ENCODE data around the gene ECHDC1.
"Not testable (repeated sequence)": the region's sequence is repeated elsewhere in the genome, so short reads cannot be mapped to it uniquely, and the experiment has no call there.

Gene ECHDC1

DNA sequence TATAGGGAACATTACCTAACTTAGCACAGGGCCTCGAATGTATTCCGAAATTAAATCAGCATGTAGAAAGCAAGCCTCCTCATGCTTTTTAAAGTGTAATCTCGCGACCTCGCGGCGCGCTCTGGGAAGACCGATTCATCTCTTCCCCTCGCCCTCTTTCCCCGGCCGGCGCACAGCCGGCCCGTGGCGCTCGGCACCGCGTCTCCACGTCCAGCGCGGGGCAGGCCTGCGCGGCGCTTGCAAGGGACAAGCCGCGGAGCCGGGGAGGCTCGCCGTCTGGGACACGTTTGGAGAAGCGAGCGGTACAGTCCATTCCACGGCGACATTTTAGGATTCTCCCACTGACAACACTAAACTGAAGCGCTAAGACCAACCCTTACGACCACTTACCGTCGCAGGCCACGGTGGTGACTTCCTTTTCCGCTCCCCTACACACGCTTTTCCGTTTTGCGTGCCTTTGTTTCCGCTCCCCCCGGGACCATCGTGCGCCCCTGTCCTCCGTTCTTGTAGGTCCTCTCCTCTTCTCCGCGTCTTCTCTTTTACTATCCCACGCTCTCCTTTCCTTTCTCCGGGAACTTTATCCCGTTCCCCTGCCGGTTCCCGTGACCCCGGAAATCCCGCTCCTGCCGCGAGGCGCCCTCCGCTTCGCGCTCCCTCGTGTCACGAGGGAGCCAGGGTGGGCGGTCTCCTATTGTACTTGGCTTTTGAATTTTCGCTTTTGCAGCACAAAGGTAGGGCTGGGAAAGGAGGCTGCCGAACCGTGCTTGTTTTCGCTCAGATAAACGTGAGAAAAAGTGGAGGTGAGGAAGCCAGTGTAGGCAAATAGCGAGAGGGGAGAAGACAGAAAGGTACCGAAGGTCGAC is at the start of gene ECHDC1:
Gene ECHDC1, minus strand, starts transcription at position 664 of the 863 bp plus-strand sequence. CDS start 12,581 bp downstream, outside the sequence.
- DNase-seq, result peak; percentile 70

- no peak for DNase-seq
Observed at GRCh38 chr6:127392301-127392700, 48.9 kb upstream of the ECHDC1 start.

DNA sequence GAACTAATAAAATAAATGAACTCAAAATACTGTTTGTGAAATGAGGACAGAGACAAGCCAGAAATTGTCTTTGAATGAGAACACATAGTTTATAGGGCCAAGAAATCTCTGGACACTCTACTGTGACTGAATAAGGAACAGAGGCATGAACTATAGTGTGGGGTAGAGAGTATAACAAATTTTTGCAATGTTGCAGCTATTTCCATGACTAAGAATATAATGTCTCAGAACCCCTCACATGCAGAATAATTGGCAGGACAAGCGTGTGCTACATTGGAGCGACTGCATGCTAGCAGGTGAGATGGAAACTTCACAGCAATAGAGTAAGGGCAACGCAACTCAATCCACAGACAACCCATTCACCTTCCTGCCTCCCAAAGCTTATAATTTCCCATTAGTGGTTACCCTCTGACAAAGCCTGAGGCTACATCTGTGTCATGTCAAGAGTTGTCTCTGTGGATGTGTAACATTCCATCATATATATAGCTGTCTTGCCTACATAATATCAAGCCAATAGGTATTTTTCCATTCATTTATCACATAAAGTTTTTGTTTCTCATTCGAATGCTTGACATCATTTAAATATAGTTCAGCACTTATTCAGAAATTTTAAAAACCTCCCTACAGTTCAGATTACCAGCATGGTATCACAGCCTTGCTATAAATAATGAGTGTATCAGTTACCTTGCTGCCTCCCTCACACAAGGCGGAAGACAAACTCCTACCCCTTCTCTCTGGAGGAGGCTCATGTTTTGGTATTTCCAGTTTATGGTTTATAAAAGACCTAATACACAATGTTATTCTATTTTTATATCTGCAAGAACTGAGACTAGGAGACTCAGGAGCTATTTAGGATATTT is 47.9 kb upstream of the ECHDC1 start:
- DNase-seq, result no peak

- no peak for DNase-seq
Observed at GRCh38 chr6:127389706-127390105, 46.3 kb upstream of the ECHDC1 start.

DNA sequence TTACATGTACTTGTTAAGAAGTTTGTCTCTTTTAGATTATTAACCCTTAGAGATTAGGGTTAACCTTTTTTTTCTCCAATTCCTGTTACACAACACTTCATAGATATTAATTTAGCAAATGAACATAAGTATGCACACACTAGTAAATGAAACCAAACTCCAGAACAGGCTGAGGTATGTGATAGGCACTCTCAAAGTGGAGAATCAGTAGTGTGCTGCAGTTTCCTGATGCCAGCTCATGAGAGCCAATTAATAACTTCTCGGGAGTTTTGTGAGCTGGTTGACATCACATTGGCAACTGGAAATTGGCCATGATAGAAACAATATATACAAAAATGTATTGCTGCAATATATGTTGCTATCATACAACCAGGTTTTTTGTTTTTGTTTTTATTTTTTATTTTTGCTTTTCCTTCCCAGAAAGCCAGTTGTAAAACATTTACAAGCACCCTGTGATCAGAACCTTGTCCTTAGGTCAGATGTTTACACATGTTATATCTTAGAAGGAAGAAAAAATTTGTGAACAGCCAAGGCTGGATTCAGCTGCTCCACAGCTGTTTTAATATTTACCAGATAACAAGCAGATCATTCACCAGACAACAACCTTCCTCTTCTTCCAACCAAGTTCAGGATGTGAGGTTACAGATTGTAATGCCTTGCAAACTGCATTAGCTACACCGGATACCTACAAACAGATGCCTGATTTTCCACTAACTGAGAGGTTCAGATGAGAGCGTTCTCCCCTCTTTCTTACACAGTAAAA is 42.4 kb upstream of the ECHDC1 start:
- DNase-seq, result no peak

DNA sequence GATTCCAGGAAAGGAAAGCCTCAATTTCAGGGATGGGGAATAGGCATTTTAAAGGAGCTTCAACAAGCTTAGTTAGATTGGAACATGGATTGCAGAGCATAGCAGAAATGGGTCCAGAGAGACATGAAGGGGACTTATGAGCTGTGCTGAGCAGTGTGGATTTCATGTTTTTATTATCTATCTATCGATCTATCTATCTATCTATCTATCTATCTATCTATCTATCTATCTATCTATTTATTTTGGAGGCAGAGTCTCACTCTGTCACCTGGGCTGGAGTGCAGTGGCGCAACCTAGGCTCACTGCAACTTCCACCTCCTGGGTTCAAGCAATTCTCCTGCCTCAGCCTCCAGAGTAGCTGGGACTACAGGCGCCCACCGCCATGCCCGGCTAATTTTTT is 41.4 kb upstream of the ECHDC1 start:
- not testable (repeated sequence) for DNase-seq

GRCh38 chr6:127383988-127384387 is 40.6 kb upstream of the ECHDC1 start:
- no peak for DNase-seq

DNA sequence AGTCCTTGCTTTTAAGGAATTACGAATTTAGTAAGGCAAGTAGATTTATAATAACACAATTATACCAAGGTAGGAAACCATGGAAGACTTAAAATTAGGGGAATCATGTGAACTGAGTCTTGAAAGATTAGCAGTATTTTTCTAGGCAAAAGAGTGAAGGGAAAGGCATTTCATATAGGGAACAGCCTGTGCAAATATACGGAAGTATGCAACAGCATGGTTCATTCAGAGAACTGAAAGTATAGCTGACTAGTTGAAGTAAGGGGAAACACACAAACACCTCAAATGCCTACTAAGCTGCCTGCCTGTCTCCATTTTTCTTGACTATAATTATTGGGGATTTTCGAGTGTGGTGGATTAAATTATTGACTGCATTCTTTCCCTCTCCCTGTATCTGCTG is 39.0 kb upstream of the ECHDC1 start:
- DNase-seq, result no peak

DNA sequence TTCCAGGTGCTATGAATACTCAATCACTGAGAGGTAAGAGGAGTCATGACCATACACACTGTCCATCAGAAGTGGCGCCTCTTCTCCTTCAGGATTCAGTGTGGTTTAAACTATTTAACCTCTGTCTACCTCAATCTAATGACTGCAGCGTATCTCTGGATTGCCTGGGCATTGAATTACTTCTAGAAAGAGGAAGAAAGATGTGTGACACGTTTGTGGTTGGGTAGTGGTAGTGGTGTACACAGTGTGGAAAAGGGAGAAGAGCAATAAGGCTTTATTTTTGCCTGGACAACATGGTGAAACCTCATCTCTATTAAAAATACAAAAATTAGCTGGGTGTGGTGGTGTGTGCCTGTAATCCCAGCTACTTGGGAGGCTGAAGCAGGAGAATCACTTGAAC is 38.0 kb upstream of the ECHDC1 start:
- no peak for DNase-seq

- DNase-seq, result no peak
Observed at GRCh38 chr6:127376685-127377084, 33.3 kb upstream of the ECHDC1 start.

DNA sequence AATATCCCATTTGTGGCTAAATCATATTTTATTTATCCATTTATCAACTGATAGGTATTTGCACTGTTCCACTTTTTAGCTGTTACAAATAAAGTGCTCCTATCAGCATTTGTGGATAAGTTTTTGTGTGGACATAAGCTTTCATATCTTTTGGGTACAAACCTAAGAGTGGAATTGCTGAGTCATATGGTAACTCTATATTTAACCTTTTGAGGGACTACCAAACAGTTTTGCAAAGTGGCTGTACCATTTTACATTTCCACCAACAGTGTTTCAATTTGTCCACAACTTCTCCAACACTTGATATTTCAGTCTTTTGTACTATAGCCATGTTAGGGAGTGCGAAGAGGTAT is 23.6 kb upstream of the ECHDC1 start:
- DNase-seq, result no peak

GRCh38 chr6:127366282-127367022 is 23.0 kb upstream of the ECHDC1 start:
- DNase-seq, result peak; percentile 63

- DNase-seq, result no peak
Observed at GRCh38 chr6:127365874-127366273, 22.5 kb upstream of the ECHDC1 start.

GRCh38 chr6:127352524-127352923 is 9.1 kb upstream of the ECHDC1 start:
- peak; percentile 41 for DNase-seq

DNA sequence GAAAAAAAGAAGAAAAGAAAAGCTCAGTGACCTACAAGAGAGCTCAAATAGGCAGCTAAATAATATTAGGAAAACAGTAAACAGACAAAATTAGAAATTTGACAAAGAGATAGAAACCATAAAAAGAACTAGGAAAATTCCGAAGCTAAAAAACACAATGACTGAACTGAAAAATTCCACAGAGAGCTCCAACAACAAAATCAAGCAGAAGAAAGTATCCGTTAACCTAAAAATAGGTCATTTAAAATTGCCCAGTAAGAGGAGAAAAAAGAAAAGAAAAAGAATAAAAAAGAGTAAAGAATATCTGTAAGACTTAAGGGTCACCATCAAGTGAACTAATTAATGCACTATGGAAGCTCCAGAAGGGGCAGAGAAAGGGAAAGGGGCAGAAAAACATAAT is 6.6 kb upstream of the ECHDC1 start:
- DNase-seq, result no peak

DNA sequence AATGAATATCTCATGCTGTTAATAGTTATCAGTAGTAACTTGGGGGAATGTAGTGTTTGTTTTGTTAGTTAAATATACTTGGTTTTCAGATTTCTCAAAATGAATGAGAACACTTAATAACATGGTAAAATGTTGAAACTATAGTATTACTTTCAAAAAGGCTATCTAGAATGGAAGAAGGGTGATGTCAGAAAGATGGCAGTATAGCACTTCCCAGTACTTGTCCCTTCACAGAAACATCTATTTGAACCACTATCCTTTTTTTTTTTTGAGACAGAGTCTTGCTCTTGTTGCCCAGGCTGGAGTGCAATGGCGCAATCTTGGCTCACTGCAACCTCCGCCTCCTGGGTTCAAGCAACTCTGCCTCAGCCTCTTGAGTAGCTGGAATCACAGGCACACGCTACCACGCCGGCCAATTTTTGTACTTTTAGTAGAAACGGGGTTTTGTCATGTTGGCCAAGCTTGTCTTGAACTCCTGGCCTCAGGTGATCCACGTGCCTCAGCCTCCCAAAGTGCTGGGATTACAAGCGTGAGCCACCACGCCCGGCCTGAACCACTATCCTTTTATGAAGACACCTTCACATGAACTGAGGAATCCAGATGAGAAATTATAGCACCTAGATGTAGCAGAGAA is 4.7 kb upstream of the ECHDC1 start:
- peak; percentile 28 for DNase-seq

GRCh38 chr6:127347178-127347577 is 3.8 kb upstream of the ECHDC1 start:
- DNase-seq, result peak; percentile 79

DNA sequence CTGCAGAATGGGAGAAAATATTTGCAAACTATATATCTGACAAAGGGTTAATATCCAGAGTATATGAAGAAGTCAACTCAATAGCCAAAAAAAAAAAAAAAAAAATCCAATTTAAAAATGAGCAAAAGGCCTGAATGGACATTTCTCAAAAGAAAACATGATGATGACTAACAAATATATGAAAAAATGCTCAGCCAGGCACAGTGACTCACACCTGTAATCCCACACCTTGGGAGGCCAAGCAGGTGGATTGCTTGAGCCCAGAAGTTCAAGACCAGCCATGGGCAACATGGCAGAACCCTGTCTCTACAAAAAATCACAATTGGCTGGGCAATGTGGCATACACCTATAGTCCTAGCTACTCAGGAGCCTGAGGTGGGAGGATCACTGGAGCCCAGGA is 2.1 kb upstream of the ECHDC1 start:
- DNase-seq, result no peak

GRCh38 chr6:127343809-127344659 is 625 bp upstream of the ECHDC1 start:
- DNase-seq, result peak; percentile 30

- DNase-seq, result no peak
Observed at GRCh38 chr6:127342296-127342945, 988 bp downstream of the ECHDC1 start.
